Activated CD4-positive, alpha-beta T cell treated with anti-CD3 and anti-CD28 coated beads, Interleukin-2, amount 50 U/mL, for 16 hours (primary cell): ENCODE measurements around the gene PADI6.
"Not testable (repeated sequence)": the region's sequence is repeated elsewhere in the genome, so short reads cannot be mapped to it uniquely, and the experiment has no call there.

ENCODE experiments used
- DNase-seq: peaks from one replicate; pipeline ENCODE4 v3.0.0-alpha.2; 2020

Gene PADI6

DNA sequence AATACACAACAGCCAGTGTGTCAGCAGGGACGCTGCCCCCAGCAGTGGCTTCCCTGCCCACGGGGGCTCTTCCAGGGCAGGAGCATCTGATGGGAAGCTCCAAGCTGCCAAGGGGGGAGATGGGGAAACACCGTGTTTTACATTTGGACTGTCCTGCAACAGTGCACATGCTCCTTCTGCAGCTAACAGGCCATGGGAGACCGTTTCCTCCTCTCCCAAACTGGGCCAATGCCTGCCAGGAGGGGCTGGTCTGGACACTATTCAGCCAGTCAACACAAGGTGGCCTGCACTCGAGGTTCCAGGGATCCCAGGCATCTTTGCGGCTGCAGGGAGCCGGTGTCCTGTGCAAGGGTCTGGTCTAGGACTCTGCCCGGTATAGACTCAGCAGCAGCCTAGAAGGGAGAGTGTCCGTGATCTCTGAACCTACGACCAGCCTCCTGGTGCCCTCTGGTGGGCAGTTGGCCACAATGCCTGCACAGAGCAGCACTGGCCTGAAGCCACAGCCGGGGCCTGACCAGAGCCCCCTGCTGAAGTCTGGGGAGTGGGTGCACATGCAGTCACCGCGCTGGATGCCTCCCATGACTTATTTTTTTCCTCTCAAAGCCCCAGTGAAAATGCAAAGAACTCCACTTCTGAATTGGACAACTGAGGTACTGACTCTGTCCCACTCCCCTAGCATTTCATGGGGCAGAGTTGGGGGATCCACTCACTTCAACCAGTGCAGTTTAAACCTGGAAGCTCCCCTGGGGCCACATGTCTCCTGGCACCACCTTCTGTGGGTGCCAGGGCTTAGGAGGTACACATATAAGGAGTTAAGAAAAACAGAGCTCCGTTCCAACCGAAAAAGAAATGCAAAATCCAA lies 34.1 kb downstream of the PADI6 start:
- DNase-seq, result peak; percentile 42

DNA sequence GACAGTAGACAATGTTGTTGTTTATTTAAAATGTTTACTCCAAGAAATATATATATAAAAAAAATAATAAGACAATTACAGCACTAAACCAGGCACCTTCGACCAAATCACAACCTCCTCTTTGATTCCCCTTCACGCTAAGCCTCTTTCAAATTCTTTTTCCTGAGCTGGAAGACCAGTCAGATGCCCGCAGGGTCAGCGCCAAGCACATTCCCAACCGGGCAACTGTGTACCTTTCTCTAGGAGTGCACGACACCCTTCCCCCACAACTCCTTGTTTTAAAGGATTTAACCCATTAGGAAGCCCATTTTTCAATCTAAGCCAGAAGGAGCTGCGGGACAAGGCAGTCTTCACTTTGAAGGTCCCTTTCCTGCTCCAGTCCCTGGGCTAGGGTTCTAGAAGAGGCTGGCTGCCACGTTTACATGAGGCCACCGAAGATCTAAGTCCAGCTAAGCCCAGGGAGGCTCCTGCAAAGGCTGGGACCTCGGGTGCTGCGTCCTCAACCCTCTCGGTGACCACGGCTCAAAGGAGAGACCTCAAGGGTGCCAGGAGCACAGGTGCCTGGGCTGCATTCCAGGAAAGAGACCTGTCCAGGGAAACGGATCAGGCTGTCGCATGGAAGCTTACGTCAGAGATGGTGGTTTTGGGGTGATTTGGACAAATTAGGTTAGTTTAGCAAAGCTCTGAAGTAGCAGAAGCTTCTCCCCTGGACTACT lies 34.9 kb downstream of the PADI6 start:
- DNase-seq, result not testable (repeated sequence)

DNA sequence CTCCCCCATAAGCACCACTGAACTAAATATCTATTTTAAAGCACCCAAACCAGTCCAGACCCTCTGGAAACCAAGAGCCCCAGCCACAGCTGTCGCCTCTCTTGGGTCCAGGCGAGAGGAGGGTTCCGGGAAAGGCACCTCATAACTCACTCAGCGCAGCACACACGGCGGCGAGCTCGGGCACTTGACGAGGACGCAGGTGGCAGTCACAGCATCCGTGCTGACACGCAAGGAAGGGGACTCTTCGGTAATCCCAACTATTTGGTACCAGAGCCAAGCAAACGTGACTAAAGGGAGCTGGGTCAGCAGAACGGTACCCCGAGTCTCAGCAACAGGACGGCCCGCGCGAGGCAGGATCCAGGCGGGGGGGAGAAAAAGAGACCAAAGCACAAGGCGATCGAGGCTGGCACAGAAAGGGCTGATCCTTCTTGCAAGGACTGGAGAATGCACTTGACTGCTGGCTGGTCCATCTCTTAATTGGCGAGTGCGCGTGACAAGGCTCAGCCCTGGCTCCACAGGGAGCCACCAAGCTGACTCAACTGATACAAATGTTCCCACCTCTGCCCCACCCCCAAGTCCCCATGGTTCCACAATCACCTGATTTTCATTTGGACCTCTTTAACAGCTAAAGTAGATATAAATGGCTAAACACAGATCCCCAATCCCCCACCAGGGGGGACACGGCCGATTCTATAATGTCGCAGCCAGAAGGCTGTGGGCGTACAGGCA lies 36.0 kb downstream of the PADI6 start:
- DNase-seq, result not testable (repeated sequence)

DNA sequence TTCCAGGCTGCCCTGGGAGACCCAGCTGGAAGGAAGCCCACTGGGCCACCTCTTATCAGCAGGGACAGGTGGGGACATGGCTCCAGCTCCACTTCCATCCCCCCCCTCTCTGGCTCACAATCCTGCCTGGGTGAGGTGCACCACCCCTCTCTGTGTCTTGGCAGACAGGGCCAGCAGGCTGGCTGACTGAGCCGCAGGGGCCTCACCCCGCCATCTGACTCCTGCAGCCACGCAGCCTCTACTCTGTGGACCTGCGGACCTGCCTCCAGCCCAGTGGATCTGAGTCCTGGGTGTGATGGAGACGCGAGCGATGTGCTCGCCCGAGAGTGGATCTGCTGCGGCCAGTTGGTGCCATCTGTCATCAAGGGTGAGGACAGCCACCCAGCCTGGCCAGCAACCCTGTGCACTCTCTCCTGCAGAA lies 37.4 kb downstream of the PADI6 start:
- DNase-seq, result no peak

DNA sequence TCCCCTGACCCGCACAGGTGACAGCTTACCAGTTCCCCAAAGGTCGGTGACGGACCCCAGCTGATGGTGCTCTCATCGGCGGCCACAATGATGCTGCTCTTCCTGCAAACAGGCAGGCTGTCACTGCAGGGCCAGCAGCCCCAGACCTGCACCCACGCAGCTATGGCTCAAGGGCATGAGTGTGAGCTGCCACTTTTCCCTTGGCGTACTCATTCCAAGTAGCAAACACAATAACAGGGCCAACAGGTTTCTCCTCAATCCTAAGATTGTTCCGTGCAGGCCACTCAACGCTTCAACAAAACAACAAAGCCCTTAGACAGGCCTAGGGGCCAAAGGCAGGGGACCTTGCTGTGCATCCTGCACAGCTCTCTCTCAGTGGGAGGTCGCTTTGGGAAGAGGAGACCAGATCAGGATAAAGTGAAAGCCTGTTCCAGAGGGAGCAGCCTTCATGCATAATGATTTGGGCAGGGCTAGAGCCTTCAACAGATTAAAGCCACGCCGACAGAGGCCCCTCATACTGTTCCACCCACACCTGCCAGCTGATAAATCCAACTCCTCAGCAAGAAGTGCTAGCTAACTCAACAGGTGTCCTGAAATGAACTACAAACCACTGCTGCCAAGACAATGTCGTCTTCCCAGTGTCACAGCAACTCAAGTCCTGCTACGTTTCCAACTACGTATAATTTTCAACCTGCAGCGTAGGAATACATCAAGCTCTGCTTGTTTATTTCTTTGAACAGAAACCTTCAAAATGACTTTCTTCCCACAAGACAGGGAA lies 40.3 kb downstream of the PADI6 start:
- no peak for DNase-seq

- no peak for DNase-seq
Observed at GRCh38 chr1:17414022-17414421, 42.0 kb downstream of the PADI6 start.

GRCh38 chr1:17416389-17416788 lies 44.4 kb downstream of the PADI6 start:
- no peak for DNase-seq

- peak; percentile 55 for DNase-seq
Observed at GRCh38 chr1:17419626-17420328, 47.8 kb downstream of the PADI6 start.

DNA sequence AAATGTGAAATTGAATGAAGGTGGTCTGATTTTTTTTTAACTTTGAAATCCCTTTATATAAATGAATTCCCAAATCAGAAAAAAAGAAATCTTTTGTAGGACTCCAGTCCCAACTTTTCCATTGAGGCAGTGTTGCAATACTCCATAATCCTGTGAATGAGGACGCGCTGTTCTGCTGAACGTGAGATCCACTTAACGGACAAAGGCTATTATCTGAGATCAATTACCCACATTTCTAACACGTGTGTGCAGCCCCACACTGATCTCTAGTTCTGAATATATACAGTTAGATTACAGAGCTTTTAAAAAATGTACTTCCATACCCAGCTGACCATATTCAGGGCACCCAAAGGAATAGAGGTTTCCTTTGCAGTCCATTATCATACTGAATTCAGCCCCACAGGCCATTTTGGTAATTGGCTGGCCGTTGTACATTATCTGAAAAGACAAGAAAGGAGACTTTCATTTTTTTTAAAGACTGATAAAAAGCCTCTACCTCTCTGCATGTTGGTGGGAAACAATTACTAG lies 48.5 kb downstream of the PADI6 start:
- no peak for DNase-seq

- DNase-seq, result no peak
Observed at GRCh38 chr1:17422461-17422860, 50.5 kb downstream of the PADI6 start.

GRCh38 chr1:17423781-17424245 lies 51.8 kb downstream of the PADI6 start:
- no peak for DNase-seq

DNA sequence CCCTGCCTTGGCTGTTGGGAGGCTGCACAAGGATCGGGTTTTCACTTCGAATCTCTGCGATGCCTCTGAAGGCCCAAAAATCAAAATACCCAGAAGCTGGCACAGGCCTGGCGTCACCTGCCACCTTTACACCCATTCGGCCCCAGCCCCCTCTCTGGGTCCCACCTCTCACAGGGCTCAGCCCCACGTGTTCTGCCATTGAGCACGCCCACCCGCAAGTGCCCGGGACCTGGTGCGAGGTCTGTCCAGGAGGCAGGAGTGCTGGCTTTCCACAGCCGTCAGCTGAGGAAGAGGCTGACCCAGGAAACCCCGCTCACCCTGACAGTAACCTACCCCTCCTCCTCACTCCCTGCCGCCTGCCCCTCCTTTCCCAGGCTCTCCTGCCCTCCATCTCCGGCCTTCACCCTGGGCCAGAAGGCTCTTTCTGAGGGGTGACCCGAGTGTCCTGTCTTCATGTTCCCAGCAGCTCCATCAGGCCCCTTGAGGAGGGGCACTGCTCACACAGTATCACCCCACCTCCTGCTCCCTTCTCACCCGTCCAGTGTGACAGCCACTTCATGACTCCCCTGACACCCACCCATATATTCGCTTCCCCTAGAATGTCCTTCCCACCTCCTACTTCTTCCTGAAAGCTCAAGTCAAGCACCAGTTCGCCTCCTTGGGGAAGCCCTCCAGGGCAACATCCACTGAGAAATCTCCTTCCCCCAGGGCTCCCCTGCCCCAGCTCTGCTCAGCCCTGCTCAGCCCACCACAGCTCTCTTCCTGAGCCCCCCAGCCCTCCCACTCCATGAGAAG lies 54.0 kb downstream of the PADI6 start:
- no peak for DNase-seq

- no peak for DNase-seq
Observed at GRCh38 chr1:17427696-17428660, 56.0 kb downstream of the PADI6 start.

DNA sequence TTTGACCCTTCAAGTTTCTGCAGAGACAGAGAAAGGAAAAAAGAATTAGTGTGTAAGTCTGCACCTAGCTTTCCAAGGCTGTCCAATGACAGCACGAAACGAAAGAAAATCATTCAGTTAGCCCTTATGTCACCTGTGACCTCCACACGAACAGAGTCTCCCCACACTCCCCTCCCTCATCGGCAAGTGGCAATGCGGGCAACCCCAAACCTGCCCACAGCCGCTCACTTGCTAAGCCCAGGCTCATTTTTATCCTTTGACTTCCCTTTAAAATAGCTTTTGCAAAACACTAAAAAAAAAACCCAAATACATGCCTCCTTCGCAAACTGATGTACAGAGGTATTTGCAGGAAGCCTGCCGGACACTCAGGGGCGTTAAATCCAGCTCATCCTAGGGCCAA lies 57.2 kb downstream of the PADI6 start:
- DNase-seq, result no peak

- DNase-seq, result no peak
Observed at GRCh38 chr1:17432412-17432811, 60.4 kb downstream of the PADI6 start.

DNA sequence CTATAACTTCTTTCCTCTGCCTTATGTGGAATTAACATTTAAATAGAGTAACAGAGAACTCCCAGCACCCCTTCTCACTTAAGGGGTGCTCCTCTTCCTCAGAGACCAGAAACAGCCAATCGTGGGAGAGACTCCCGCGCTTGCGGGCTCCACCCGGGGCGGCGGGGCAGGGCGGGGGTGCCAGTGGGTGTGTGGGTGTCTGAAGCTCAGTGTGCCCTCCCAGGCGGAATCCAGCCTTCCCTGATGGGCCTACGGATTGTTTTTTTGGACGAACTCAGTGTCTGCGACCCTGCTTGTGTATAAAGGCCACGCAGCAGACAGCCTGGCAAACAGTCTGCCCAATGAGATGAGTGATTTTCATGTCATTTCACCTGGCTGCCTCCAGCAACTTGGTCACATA lies 61.3 kb downstream of the PADI6 start:
- no peak for DNase-seq

- no peak for DNase-seq
Observed at GRCh38 chr1:17434016-17434415, 62.0 kb downstream of the PADI6 start.

- no peak for DNase-seq
Observed at GRCh38 chr1:17434601-17435000, 62.6 kb downstream of the PADI6 start.

DNA sequence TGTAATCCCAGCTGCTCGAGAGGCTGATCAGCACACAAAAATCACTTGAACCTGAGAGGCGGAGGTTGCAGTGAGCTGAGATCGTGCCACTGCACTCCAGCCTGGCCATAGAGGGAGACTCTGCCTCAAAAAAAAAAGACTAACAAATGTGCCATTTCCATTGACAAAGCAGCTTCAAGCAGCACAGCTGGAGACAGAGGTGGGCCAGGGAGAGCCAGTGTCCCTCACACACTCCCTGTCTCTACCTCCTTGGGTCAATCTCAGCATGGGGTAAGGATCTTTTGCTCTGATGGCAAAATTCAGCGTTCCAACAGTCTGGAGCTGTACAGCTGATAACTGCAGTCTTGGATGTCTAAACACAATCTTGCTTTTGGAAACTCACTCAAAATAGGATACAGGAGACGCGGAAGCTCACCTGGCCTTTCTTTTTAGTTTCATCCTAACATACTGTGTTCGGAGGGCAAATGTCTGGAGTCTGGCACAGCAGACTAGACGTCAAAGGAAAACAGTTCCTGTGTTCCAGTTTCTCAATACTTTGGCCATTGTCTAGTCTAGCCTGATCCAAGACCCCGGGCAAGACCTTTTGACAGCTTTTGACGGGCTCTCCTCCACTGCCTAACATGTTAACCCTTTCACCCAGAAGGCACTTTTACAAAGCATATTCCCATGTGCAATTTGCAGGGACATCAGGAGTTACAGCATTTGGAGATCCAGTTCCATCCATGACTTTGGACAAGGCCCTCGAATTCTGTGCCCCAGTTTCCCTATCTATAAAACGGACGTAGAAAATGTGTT lies 64.6 kb downstream of the PADI6 start:
- DNase-seq, result no peak
